SIG-M5 treated with dmso at 0.1 percent for 504 hours (cell line): Measurements from ENCODE around the gene RFPL3.
"Not testable (repeated sequence)": the region's sequence is repeated elsewhere in the genome, so short reads cannot be mapped to it uniquely, and the experiment has no call there.

Experiments
- DNase-seq: peaks from one replicate; lab custom pipeline; 2025; ENCODE audit not compliant: unreplicated experiment; lab: John Stamatoyannopoulos, UW

RFPL3 gene

GRCh38 chr22:32352681-32353080, 5.0 kb upstream of the RFPL3 start:
- DNase-seq = no peak

- DNase-seq = no peak
These were observed 4.4 kb upstream of the RFPL3 start for GRCh38 chr22:32353292-32353691.

GRCh38 chr22:32353840-32354239, 3.8 kb upstream of the RFPL3 start:
- no peak for DNase-seq

GRCh38 chr22:32354360-32355351, 3.0 kb upstream of the RFPL3 start:
- no peak for DNase-seq

GRCh38 chr22:32355760-32356159, 1.9 kb upstream of the RFPL3 start:
- peak; percentile 2 for DNase-seq

GRCh38 chr22:32360096-32360495, 2.4 kb downstream of the RFPL3 start:
- DNase-seq = not testable (repeated sequence)

GRCh38 chr22:32361257-32361656, 3.6 kb downstream of the RFPL3 start:
- no peak for DNase-seq

- DNase-seq = no peak
These were observed 6.5 kb downstream of the RFPL3 start for GRCh38 chr22:32364210-32364609.

- DNase-seq = no peak
These were observed 18.2 kb downstream of the RFPL3 start for GRCh38 chr22:32375678-32376450.

- no peak for DNase-seq
These were observed 19.0 kb downstream of the RFPL3 start for GRCh38 chr22:32376681-32377080.

- DNase-seq = peak; percentile 33
These were observed 21.1 kb downstream of the RFPL3 start for GRCh38 chr22:32378707-32379272.

- no peak for DNase-seq
These were observed 23.3 kb downstream of the RFPL3 start for GRCh38 chr22:32380991-32381390.

- DNase-seq = no peak
These were observed 28.0 kb downstream of the RFPL3 start for GRCh38 chr22:32385681-32386080.

- peak; percentile 11 for DNase-seq
These were observed 32.0 kb downstream of the RFPL3 start for GRCh38 chr22:32389685-32390084.

- no peak for DNase-seq
These were observed 37.4 kb downstream of the RFPL3 start for GRCh38 chr22:32395107-32395506.

- no peak for DNase-seq
These were observed 38.6 kb downstream of the RFPL3 start for GRCh38 chr22:32396255-32396654.

GRCh38 chr22:32396746-32397145, 39.1 kb downstream of the RFPL3 start:
- no peak for DNase-seq

GRCh38 chr22:32401486-32401885, 43.8 kb downstream of the RFPL3 start:
- no peak for DNase-seq

GRCh38 chr22:32404021-32404420, 46.4 kb downstream of the RFPL3 start:
- no peak for DNase-seq

- peak; percentile 68 for DNase-seq
These were observed 49.6 kb downstream of the RFPL3 start for GRCh38 chr22:32407312-32407711.

- no peak for DNase-seq
These were observed 50.3 kb downstream of the RFPL3 start for GRCh38 chr22:32407936-32408335.

- peak; percentile 10 for DNase-seq
These were observed 52.3 kb downstream of the RFPL3 start for GRCh38 chr22:32409977-32410376.
